Effector memory CD4-positive, alpha-beta T cell (primary cell): ENCODE measurements around the gene PRSS23.

Source experiments
- DNase-seq, 3 donors: peaks; one replicate each; pipeline ENCODE4 v3.0.0-alpha.2; 2020
- H3K27ac ChIP-seq: 2 replicates; pipeline ENCODE4 v1.7.0; 2013; ENCODE audit warnings: mild to moderate bottlenecking, low read length, moderate library complexity; ENCODE audit not compliant: insufficient read depth, poor library complexity, severe bottlenecking
- H3K27me3 ChIP-seq: replicated peaks from 2 replicates; pipeline ENCODE4 v1.7.0; 2013; ENCODE audit warnings: mild to moderate bottlenecking, low read length; ENCODE audit not compliant: insufficient read depth, control insufficient read depth, poor library complexity, severe bottlenecking
- H3K36me3 ChIP-seq: 2 replicates; pipeline ENCODE4 v1.7.0; 2013; ENCODE audit warnings: mild to moderate bottlenecking, low read length, moderate library complexity; ENCODE audit not compliant: control insufficient read depth, insufficient read depth
- H3K4me1 ChIP-seq: 2 replicates; pipeline ENCODE4 v1.7.0; 2013; ENCODE audit warnings: low read length, mild to moderate bottlenecking; ENCODE audit not compliant: control insufficient read depth, insufficient read depth, poor library complexity, severe bottlenecking
- H3K4me3 ChIP-seq: 2 replicates; pipeline ENCODE4 v1.7.0; 2013; ENCODE audit warnings: low read length, low read depth, mild to moderate bottlenecking; ENCODE audit not compliant: insufficient read depth, poor library complexity, severe bottlenecking
- H3K9me3 ChIP-seq: 2 replicates; pipeline ENCODE4 v1.7.0; 2013; ENCODE audit warnings: mild to moderate bottlenecking, low read length, moderate library complexity; ENCODE audit not compliant: control insufficient read depth

PRSS23 gene

DNA sequence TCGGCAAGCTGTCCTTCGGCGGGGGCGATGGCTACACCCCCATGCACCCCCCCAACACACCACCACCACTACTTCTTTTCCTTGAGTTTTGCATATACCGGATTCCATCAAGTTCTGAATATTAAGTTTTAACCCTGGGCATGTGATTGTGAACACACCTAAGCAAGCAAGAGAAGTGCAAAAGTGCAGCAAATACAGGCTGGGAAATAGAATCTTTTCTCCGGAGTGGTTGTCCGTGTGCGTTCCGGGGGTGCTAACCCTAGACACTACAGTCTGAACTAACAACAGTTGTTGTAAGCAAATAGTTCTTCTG lies 574 bp downstream of the PRSS23 start:
- H3K27me3 ChIP-seq: peaks cover 8% of the 10 kb centered on the region
- no peaks in the 10 kb centered on the region for H3K9me3 ChIP-seq
- H3K36me3 ChIP-seq: no peaks in the 10 kb centered on the region
- H3K4me3 ChIP-seq: no peak overlapping the region
- no peak overlapping the region for H3K27ac ChIP-seq
- no peaks in the 10 kb centered on the region for H3K4me1 ChIP-seq
- DNase-seq: no peak

DNA sequence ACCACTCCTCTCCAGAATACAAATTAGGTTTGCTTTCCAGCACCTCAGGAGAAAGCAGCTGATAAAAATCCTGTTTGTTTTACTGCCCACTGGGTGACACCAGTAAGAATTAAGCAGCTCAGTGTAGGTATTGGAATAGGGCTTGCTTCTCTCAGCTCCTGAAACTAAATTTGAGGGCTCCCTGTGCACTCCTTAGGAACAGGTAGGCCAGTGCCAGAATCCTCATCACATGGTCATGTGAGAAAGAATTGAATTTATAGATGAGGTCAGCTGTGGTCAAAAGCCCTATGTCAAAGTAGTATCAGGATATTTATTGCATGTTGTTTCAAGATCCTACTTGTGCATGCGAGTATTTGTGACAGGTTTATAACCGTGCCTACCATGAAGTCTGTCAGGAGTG lies 1.0 kb downstream of the PRSS23 start:
- H3K4me1 ChIP-seq: no peaks in the 10 kb centered on the region
- no peaks in the 10 kb centered on the region for H3K9me3 ChIP-seq
- H3K36me3 ChIP-seq: no peaks in the 10 kb centered on the region
- no peak for DNase-seq
- no peak overlapping the region for H3K4me3 ChIP-seq
- H3K27me3 ChIP-seq: peaks cover 8% of the 10 kb centered on the region
- H3K27ac ChIP-seq: no peak overlapping the region

DNA sequence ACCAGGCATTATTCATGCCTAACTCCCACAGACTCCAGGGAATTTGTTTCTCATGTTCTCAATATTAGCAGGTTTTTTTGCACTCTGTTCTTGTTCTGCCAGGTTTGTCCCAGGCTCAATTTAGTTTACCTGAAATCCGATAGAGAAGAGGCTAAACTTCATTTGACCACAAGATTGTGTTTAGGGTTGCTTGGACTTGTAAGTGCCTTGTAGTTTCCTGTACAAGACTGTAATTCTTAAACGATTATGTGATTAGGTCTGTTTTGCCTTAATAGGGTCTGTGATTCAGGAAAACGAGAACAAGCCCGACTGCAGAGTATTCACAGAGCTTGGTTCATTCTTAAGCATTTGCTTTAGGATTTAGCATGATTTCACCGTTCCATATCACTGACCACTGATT lies 1.8 kb downstream of the PRSS23 start:
- H3K4me3 ChIP-seq: no peak overlapping the region
- H3K27me3 ChIP-seq: peaks cover 8% of the 10 kb centered on the region
- no peak overlapping the region for H3K27ac ChIP-seq
- H3K9me3 ChIP-seq: no peaks in the 10 kb centered on the region
- no peaks in the 10 kb centered on the region for H3K36me3 ChIP-seq
- DNase-seq: no peak
- H3K4me1 ChIP-seq: no peaks in the 10 kb centered on the region

DNA sequence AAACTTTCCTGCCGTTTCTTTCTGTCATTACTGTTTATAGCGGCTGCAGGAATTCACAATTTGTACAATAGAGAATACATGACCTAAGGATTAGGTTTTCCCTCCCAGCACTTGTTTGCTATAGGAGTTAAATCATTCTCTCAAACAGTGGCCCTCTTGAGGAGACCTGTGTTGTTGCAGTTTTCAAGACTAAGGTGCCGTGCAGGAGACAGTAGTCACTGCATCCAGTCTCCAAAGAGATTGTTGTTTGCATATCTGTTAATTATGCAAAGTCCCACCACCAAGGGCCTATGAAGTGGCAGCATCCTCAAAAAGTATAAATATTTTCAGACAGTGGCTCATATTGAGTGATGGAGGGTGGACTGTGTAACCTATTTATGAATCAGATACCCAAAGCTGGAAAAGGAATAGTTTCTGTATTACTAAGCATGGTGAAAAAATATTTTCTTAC lies 2.3 kb downstream of the PRSS23 start:
- Histone ChIP-seq H3K36me3 (no peaks in the 10 kb centered on the region), H3K9me3 (no peaks in the 10 kb centered on the region), H3K27me3 (peaks cover 8% of the 10 kb centered on the region), H3K4me3 (no peak overlapping the region), H3K4me1 (no peaks in the 10 kb centered on the region), H3K27ac (no peak overlapping the region)
- no peak for DNase-seq

DNA sequence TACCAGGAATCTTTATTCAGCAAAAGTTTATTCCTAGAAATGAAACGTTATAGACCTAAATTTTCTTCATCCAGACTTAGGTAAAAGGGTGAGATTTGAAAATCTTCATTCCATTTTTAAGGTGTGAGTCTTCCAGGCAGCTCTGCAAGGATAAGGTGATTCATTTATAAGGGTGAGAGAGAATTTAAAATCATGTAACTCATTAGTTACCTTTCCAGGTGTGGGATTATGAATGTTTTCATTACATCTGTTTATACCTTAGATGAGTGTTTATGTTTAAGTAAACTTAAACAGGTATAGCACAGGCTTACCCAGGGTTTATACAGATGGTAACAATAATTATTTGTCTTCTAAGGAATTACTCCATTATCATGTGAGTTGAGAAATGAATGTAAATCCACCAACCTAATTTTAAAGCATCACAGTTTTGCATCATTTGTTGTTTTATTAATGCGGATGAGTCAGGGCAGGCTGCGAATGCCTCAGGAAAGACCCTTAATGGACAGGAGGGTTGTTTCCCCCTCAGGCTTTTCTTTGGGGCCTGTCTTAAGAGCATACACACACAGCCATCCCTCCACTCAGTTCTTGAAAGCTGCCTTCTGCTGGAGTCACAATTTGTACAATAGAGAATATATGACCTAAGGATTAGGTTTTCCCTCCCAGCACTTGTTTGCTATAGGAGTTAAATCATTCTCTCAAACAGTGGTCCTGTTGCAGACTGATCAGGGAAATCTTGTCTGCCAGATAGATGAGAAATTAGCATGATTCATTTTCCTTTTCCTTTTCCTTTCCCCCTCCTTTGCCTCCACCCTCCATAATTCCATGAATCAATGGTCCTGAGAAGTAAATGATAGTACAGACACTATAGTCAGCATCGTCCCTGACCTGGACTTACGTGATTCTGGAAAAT lies 3.0 kb downstream of the PRSS23 start:
- DNase-seq: no peak
- H3K27ac ChIP-seq: no peak overlapping the region
- H3K4me3 ChIP-seq: no peak overlapping the region
- H3K27me3 ChIP-seq: peaks cover 8% of the 10 kb centered on the region
- H3K36me3 ChIP-seq: no peaks in the 10 kb centered on the region
- no peaks in the 10 kb centered on the region for H3K9me3 ChIP-seq
- no peaks in the 10 kb centered on the region for H3K4me1 ChIP-seq

DNA sequence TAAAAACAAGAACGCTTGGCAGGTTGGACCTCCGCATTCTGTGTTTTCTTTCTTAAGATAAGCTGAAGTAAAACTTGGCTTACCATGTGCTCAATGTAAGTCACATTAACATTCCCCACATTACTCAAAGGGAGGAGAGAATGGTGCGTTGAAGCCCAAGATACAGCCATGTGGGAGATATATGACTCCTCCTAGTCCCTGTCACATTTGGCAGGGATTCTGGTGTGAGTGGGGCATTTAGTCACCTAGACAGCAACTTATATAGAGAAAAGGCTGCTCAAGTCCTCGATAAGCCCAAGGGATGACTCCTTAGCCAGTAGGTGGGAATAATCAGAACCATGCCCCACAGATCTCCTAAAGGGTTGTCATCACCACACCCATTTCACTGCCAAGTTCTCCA lies 4.6 kb downstream of the PRSS23 start:
- H3K27ac ChIP-seq: no peak overlapping the region
- no peaks in the 10 kb centered on the region for H3K9me3 ChIP-seq
- no peaks in the 10 kb centered on the region for H3K4me1 ChIP-seq
- H3K27me3 ChIP-seq: peaks cover 8% of the 10 kb centered on the region
- H3K36me3 ChIP-seq: no peaks in the 10 kb centered on the region
- H3K4me3 ChIP-seq: no peak overlapping the region
- no peak for DNase-seq

DNA sequence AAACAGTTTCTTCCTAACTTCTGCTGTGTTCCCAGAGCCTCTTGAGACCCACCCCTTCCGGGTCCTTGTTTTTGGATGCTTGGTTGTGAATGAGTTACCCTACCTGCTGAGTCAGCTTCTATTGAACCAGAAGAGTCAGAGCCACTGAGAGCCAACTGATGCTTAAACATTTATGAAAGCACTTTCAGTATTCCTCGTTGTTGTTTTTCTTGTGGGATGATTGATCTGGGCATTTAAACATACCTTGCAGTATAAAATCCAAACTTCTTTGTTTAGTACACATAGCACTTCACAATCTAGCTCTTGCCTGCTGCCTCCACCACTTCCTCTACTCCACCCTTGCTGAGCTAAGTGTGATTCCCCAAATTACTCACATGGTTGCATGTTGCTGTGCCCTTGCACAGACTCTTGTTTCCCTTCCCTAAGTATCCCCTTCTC lies 5.5 kb downstream of the PRSS23 start:
- H3K4me3 ChIP-seq: no peak overlapping the region
- no peaks in the 10 kb centered on the region for H3K9me3 ChIP-seq
- no peak overlapping the region for H3K27ac ChIP-seq
- no peak for DNase-seq
- peaks cover 4% of the 10 kb centered on the region for H3K27me3 ChIP-seq
- no peaks in the 10 kb centered on the region for H3K36me3 ChIP-seq
- no peaks in the 10 kb centered on the region for H3K4me1 ChIP-seq

DNA sequence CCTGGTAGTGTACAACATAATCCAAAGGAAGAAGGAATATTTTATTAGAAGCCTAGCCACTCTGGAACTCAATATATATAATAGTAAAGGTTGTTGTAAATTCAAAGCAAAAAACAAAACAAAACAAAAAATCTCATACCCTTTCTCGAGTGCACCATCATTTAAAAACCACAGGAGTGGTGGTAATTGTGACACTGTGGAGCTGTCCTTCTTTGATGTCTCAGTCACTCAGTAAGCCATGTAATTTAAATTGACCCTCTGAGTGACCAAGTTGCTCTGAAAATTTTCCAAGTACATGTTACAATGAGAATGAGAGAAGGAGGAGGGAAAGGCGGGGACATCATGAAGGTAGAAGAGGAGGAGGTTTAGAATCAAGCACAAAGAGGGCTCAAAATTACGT lies 6.6 kb downstream of the PRSS23 start:
- H3K4me1 ChIP-seq: no peaks in the 10 kb centered on the region
- H3K9me3 ChIP-seq: no peaks in the 10 kb centered on the region
- no peak overlapping the region for H3K4me3 ChIP-seq
- no peak overlapping the region for H3K27ac ChIP-seq
- H3K36me3 ChIP-seq: no peaks in the 10 kb centered on the region
- DNase-seq: no peak
- peaks cover 4% of the 10 kb centered on the region for H3K27me3 ChIP-seq

DNA sequence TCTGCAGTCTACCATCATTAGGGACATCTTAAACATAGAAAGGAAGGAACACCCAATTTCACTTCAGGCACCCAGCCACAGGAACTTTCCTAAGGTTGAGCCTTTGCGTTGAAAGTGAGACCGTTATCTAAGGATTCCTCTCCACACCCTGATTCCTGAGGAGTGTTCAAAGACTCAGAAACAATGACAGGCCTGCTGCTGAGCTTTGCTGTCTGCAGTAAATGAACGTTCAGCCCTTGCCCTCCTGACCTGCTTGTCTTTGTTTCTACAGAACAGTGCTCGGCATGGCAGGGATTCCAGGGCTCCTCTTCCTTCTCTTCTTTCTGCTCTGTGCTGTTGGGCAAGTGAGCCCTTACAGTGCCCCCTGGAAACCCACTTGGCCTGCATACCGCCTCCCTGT lies 7.0 kb downstream of the PRSS23 start:
- H3K27ac ChIP-seq: no peak overlapping the region
- no peaks in the 10 kb centered on the region for H3K4me1 ChIP-seq
- no peaks in the 10 kb centered on the region for H3K36me3 ChIP-seq
- no peak overlapping the region for H3K4me3 ChIP-seq
- no peak for DNase-seq
- no peaks in the 10 kb centered on the region for H3K9me3 ChIP-seq
- no peaks in the 10 kb centered on the region for H3K27me3 ChIP-seq

DNA sequence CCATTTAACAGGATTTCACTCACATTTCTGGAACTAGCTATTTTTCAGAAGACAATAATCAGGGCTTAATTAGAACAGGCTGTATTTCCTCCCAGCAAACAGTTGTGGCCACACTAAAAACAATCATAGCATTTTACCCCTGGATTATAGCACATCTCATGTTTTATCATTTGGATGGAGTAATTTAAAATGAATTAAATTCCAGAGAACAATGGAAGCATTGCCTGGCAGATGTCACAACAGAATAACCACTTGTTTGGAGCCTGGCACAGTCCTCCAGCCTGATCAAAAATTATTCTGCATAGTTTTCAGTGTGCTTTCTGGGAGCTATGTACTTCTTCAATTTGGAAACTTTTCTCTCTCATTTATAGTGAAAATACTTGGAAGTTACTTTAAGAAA lies 9.2 kb downstream of the PRSS23 start:
- Histone ChIP-seq H3K9me3 (no peaks in the 10 kb centered on the region), H3K27ac (no peak overlapping the region), H3K36me3 (no peaks in the 10 kb centered on the region), H3K4me1 (no peaks in the 10 kb centered on the region), H3K27me3 (no peaks in the 10 kb centered on the region), H3K4me3 (no peak overlapping the region)
- no peak for DNase-seq
